ENCODE measurements around the gene ARL4D. TPM values are rescaled to one million over a fixed set of nuclear protein-coding genes. Genes with fewer than 3 reads are reported as not detected.

Gene ARL4D
- total and polyA plus RNA-seq, 2 donors (not counting 3 experiments of a cell fraction or from before 2014, with no cell fraction given), result 3.8 to 4.1 TPM

- H3K9me3 ChIP-seq (replicated peaks; ENCODE audit: control insufficient read depth, insufficient read depth, low read length), result no peaks in the 10 kb centered on the region
- H2AFZ ChIP-seq (ENCODE audit: low read depth, low read length), result no peak overlapping the region
- no peaks in the 10 kb centered on the region for H3K79me2 ChIP-seq (ENCODE audit: control insufficient read depth, insufficient read depth, low read length)
- no peaks in the 10 kb centered on the region for H3K9me1 ChIP-seq (replicated peaks; ENCODE audit: control insufficient read depth, extremely low read depth, insufficient read depth, low read length)
- DNase-seq (ENCODE audit: low read depth, low spot score) (no peak), FAIRE-seq (no peak)
- H3K4me3 ChIP-seq (replicated peaks in 1 of 3; ENCODE audit: insufficient read depth in 1 of 3, low read depth in 1 of 3, low read length in 3 of 3), result no peak overlapping the region
- H3K27me3 ChIP-seq (ENCODE audit: control insufficient read depth in 2 of 2, insufficient read depth in 2 of 2, low read length in 2 of 2), result no peaks in the 10 kb centered on the region
- H3K36me3 ChIP-seq (ENCODE audit: control insufficient read depth in 2 of 2, extremely low read depth in 1 of 2, insufficient read depth in 2 of 2, low read length in 2 of 2), result no peaks in the 10 kb centered on the region
- no peak overlapping the region for H3K27ac ChIP-seq (ENCODE audit: insufficient read depth, low read depth, low read length)
- no peak overlapping the region for H3K4me2 ChIP-seq (ENCODE audit: insufficient read depth, low read length)
- TF ChIP-seq EZH2 (IDR thresholded peaks at IDR 0.05; ENCODE audit: borderline replicate concordance, low read depth, low read length, severe bottlenecking), result no peak
- intact Hi-C loops (cut with micrococcal nuclease) (no loop called here), dilution Hi-C loops (cut with MboI; ENCODE audit: extremely low pct_ligation_motif_present, low sequenced_read_pairs) (no loop called here)
- H3K4me1 ChIP-seq (ENCODE audit: control insufficient read depth, extremely low read depth, insufficient read depth, low read length), result peaks cover 10% of the 10 kb centered on the region
- no peak overlapping the region for H3K9ac ChIP-seq (replicated peaks; ENCODE audit: extremely low read depth, insufficient read depth, low read length)
- BruUV-seq (replicated peaks), result no TSS peak
- CTCF ChIA-PET, result interaction anchor here (1.4 to 2.9 kb wide), 4 partner anchors 12 to 127 kb away, joined by 3 to 19 read pairs (median 10); partner anchors contain the start of gene DHX8
- POLR2A ChIA-PET, result interaction anchor here (1.6 to 2.0 kb wide), 2 partner anchors 12 to 40 kb away, joined by 8 to 15 read pairs; no protein-coding TSS in a partner anchor
- no peaks in the 10 kb centered on the region for H4K20me1 ChIP-seq (replicated peaks; ENCODE audit: control insufficient read depth, extremely low read depth, insufficient read depth, low read length)
These were observed 42.3 kb upstream of the ARL4D start for GRCh38 chr17:43356450-43356849.

- POLR2A ChIA-PET, result interaction anchor here (1.0 to 2.0 kb wide), 3 partner anchors 11 to 42 kb away, joined by 4 to 15 read pairs (median 8); partner anchors contain the start of gene ARL4D
- BruUV-seq (replicated peaks), result no TSS peak
- DNase-seq (ENCODE audit: low read depth, low spot score) (no peak), FAIRE-seq (no peak)
- Histone ChIP-seq H3K9me3 (replicated peaks; ENCODE audit: control insufficient read depth, insufficient read depth, low read length) (no peaks in the 10 kb centered on the region), H3K4me3 (replicated peaks in 1 of 3; ENCODE audit: insufficient read depth in 1 of 3, low read depth in 1 of 3, low read length in 3 of 3) (no peak overlapping the region), H4K20me1 (replicated peaks; ENCODE audit: control insufficient read depth, extremely low read depth, insufficient read depth, low read length) (no peaks in the 10 kb centered on the region), H3K9me1 (replicated peaks; ENCODE audit: control insufficient read depth, extremely low read depth, insufficient read depth, low read length) (no peaks in the 10 kb centered on the region), H3K9ac (replicated peaks; ENCODE audit: extremely low read depth, insufficient read depth, low read length) (no peak overlapping the region), H3K27me3 (ENCODE audit: control insufficient read depth in 2 of 2, insufficient read depth in 2 of 2, low read length in 2 of 2) (no peaks in the 10 kb centered on the region), H3K4me2 (ENCODE audit: insufficient read depth, low read length) (no peak overlapping the region), H3K36me3 (ENCODE audit: control insufficient read depth in 2 of 2, extremely low read depth in 1 of 2, insufficient read depth in 2 of 2, low read length in 2 of 2) (no peaks in the 10 kb centered on the region), H3K79me2 (ENCODE audit: control insufficient read depth, insufficient read depth, low read length) (no peaks in the 10 kb centered on the region), H3K4me1 (ENCODE audit: control insufficient read depth, extremely low read depth, insufficient read depth, low read length) (peaks cover 10% of the 10 kb centered on the region), H3K27ac (ENCODE audit: insufficient read depth, low read depth, low read length) (no peak overlapping the region), H2AFZ (ENCODE audit: low read depth, low read length) (no peak overlapping the region)
- intact Hi-C loops (cut with micrococcal nuclease) (no loop called here), dilution Hi-C loops (cut with MboI; ENCODE audit: extremely low pct_ligation_motif_present, low sequenced_read_pairs) (no loop called here)
- CTCF ChIA-PET, result interaction anchor here (1.4 to 2.9 kb wide), 4 partner anchors 11 to 127 kb away, joined by 3 to 19 read pairs (median 10); partner anchors contain the start of gene DHX8
- TF ChIP-seq MAX (IDR thresholded peaks at IDR 0.05; ENCODE audit: insufficient read depth, insufficient read length) (no peak), FOS (IDR thresholded peaks at IDR 0.05; ENCODE audit: borderline replicate concordance, insufficient read depth, low read length) (peak; percentile 26)
These were observed 41.8 kb upstream of the ARL4D start for GRCh38 chr17:43356999-43357398.

Data from endothelial cell of umbilical vein (primary cell).